22Rv1 (cell line): ENCODE results near the gene CHSY1.

Source experiments
- CTCF ChIP-seq: fragments of 450-650 bp; IDR thresholded peaks from 2 replicates; pipeline ENCODE4 v1.5.1; 2017; ENCODE audit warnings: mild to moderate bottlenecking
- ZFX ChIP-seq: fragments of 450-650 bp; IDR thresholded peaks from 2 replicates; pipeline ENCODE4 v1.6.1; 2017; ENCODE audit warnings: antibody characterized with exemption, borderline replicate concordance

DNA sequence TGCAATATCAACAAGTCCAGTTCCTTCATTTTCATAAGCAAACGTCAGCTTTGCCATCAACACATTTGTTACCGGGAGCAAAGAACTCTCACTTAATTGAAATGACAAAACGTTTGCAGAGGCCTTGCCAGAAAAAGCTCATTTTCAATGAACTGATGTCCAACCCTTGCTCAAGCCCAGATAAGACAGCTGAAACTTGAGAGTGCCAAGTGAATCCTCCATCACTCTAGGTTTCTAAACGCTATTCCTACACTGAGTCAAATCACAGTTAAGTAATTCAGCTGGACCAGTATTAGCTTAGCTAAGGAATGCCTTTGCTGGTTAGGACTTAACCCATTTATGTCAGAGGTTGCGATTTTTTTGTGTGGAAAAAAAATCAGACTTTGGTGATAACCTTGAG lies 11.5 kb downstream of the CHSY1 start:
- TF ChIP-seq CTCF (no peak), ZFX (no peak)
